Measurements from ENCODE around the gene GPR65.
"Not testable (repeated sequence)": the region's sequence is repeated elsewhere in the genome, so short reads cannot be mapped to it uniquely, and the experiment has no call there.

GPR65 gene

DNA sequence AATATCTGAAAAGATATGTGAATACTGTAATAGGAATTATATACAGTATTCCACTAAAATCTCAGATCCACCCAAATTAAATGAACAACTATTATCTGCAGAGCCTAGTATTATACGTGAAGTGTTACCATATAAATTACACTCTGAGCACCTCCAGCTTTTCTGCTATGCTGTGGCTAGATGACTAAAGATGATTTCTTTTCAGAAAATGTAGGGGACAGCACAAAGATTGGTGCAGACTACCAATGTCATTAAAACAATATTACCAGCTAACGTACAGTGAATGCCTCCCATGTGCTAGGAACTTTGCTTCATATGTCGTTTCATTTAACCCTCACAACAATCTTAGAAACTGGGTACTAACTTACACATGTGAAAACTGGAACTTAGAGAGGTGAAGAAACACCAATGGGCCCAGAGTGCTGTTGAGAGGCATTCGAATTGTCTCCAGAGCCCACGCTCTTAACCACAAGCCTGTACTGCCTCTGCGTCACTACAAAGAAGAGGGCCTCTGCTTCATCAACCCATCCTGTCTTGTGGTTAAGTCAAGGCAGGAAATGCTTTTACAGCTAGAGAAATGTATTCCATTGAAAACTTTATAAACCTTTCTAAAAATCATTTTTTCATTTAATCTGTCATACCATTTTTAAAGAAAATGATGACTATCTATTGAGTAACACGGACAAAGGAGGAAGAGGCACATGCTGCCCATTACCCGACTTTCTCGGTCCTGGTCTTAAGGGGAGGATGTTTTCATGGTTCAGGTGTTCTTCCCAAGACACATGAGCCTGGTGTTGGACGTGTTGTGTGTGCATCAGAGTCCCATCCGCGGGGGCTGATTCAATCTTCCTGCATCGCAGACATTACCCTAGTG is 1.3 kb downstream of the GPR65 start:
- DNase-seq = peak; percentile 65 to 68

DNA sequence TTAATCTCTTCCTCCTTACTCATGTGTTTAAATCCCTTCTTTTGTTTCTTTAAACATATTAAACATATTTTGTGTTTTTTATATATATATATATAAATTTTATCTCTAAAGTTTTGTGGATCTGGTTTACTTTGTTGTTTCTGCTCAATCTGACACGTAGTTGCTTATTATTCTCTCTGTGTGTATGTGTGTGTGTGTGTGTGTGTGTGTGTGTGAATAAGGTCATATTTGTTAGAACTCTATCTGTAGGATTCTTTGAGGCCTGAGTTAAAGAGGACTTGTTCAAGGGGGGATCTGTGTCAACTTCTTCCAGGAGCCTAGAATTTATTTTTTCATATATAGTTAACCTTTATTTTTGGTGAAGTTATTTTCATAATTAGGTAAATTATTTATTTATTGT is 2.7 kb downstream of the GPR65 start:
- no peak for DNase-seq

DNA sequence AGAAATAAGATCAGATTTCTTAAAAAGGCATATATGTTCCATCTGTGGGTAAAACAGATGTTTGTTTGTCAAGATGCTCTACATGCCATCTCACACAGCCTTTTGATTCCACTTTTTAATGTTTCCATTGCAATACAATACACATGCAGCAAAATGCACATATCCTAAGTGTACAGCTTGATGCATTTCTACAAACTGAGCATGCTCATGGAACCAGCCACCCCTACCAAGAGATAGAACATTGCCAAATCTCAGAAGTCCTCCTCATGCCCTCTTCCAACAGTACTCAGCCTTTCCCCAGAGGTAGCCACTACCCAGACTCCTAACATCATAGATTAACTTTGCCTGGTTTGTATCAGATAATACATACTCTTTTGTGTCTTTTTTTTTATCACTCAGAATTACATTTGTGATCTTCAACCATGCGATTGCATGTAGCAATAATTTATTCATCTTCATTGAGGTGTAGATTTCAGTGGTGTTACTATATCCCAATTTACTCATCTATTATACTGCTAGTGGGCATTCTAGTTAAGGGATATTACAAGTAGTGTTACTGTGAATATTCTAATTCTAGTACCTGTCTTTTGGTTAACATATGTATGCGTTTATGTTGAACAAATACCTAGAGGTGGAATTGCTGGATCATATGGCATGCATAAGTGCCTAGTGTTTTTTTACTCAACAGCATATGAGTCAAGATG is 3.3 kb downstream of the GPR65 start:
- DNase-seq = no peak

DNA sequence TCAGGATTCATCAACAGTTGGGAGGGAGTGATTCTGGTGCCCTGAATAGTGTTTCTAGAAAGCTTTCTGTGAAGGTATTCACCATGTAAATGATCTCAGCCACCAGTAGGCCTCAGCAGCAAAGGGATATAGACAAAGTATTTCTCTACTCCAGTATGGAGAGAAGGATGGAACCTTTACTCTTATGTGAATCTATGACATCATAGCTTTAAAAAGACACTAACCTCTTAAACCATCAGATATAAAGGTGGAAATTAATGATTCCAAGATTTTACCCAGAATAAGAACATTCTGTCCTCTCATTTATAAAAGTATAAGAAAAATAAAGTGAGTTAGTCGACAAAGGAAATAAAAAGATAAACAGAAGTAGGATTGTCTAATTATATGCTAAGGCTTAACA is 4.6 kb downstream of the GPR65 start:
- DNase-seq = no peak

DNA sequence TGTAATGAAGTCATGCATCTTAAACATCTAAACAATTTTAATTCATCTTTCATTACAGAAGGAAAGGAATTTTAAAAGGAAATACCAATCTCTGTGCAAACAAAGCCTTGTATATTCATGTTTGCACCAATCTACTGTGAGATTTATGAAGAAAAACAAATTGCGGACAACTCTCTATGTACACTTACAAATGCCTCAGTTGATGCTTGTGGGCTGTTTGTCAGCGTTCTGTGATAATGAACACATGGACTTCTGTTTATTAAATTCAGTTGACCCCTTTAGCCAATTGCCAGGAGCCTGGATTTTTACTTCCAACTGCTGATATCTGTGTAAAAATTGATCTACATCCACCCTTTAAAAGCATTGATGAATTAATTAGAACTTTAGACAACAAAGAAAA is 5.4 kb downstream of the GPR65 start:
- DNase-seq = no peak

DNA sequence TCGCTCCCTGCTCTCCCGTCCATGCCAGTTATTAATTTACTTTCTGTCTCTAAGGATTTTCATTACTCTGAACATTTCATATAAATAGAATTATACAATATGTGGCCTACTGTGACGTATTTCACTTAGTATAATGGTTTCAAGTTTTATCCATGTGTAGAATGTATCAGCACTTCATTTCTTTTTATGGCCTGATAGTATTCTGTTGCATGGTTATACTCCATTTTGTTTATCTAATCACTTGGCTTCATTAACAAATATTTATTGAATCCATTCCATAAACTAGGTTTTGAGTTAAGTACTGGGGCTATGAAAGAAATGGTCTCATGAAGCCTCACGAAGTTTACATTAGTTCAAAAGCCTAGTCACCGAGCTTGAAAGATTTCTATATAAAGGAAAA is 7.6 kb downstream of the GPR65 start:
- no peak for DNase-seq

DNA sequence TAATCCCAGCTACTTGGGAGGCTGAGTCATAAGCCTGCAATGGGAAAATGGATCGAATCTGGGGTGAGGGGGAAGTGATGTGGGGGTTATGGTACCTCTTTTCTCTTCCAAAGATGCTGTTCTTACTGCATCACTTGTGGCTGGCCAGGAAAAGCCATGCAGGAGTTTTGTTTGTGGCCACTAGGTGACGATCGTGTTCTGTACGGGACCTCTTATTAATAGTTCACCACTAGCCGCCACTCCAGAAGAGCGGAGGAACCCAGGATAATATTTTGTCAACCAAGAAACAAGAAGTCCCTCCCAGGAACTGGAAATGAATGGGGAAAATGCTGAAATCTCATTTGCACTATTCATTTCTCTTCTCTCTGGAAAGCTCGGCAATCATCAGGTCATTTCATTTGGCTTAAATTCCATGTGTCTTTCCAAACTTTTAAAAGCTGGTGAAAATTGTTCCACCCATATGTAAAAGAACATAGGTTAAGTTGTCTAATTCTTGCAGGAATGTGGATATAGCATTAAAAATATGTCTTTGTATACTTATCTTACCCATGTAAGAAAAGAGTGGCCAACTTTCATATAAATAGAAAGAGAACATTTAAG is 8.9 kb downstream of the GPR65 start:
- peak in 1 of 2 donors; percentile 26 for DNase-seq

DNA sequence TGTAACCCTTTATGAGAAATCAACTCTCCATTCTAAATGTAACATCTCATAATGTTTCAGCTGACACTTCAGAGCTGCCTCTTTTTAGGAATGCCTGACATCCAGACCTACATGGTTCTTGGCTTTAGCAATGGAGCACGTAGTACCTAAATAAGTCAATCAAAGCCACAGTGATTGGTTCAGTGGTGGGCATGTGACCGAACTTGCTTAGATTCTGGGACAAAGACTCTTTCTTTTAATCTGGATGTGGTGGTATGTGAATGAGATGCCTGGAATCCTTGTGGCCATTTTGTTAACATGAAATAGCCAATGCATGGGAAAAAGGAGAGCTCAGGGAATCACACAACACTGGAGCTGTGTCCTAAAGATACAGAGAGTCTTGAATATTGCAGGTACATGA is 11.8 kb downstream of the GPR65 start:
- DNase-seq = no peak

DNA sequence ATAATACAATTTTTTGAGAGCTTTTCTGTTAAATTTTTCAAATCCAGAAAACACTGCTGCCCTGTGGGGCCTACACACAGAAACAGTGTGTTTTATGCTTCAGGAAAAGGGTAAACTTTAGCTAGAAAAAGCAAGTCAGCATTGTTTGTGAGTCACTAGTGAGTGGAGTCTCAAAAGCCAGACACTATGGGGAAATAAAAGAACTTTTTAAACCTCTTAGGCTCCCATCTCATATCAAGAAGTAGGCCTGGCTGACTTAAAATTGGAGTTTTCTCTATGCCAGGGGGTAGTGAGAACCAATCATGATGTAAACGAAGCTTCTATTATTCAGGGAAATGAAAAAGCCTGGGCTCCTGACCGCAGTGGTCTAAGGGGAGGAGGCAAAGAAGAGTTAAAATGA is 12.6 kb downstream of the GPR65 start:
- DNase-seq = no peak

DNA sequence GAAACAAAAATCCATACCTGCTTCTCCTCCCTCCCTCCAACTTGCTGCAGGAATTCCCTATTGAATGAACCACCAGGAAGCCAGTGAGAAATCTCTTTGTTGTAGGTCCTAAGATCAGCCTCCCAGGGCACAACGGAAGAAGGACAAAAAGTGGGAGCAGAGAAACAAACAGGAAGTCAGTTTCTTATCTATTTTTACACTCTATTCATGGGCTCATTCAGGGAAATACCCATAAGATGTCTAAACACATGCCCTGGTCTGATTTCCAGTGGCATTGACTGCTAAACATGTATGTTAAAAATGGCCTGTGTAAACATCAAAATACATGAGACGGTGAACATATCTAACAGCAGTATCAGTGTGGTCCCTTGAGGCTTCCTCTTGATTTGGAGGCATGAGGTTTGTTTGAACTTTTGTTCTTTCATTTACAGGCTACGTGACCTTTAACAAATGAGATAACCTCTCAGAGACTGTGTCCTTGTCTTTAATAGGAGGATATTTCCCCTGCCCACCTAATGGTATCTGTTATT is 18.8 kb downstream of the GPR65 start:
- DNase-seq = no peak

DNA sequence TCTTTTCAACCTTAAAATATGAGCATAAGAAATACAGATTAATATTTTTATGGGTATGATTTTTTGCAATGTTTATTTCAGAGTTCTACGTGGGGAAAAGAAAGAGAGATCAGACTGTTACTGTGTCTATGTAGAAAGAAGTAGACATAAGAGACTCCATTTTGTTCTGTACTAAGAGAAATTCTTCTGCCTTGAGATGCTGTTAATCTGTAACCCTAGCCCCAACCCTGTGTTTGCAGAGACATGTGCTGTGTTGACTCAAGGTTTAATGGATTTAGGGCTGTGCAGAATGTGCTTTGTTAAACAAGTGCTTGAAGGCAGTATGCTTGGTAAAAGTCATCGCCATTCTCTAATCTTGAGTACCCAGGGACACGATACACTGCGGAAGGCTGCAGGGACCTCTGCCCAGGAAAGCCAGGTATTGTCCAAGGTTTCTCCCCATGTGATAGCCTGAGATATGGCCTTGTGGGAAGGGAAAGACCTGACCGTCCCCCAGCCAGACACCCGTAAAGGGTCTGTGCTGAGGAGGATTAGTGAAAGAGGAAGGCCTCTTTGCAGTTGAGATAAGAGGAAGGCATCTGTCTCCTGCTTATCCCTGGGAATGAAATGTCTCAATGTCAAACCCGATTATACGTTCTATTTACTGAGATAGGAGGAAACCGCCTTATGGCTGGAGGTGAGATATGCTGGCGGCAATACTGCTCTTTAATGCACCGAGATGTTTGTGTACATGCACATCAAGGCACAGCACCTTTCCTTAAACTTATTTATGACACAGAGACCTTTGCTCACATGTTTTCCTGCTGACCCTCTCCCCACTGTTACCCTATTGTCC is 19.5 kb downstream of the GPR65 start:
- DNase-seq = not testable (repeated sequence)

DNA sequence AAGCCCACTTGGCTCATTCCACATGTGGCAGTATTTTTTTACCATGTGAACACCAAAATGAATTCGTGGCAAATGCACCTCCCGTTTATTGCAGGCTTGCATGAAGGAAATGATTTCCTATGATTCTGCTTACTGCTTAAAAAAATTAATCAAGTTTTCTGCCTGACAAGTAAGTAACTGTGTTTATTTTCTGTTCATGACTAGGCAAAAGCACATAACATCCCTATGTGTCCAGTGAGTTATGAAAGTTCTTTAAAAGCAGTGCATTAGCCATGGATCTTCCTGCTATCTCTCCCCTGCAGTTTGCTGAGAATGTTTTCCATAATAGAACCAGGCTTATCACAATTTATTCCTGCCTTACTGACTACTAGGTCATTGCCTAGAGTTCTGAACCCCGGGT is 20.4 kb downstream of the GPR65 start:
- no peak for DNase-seq

DNA sequence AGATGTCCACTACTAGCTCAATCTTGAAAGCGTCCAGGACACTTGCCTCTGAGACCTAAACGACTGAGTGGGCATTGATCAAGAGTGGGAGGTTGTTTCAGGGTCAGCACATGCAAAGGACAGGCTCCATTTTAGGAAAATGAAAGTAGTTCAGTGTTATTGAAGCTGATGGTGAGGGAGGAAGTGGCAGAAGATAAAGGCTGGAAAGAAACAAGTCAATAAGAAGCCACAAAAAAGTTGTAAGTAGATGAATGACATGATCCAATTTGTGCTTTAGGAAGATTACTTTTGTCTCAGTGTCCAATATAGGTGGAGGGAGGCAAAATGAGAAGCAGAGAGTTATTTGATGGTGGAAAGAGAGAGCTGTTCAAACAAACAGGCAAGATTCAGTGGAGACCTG is 22.0 kb downstream of the GPR65 start:
- no peak for DNase-seq

DNA sequence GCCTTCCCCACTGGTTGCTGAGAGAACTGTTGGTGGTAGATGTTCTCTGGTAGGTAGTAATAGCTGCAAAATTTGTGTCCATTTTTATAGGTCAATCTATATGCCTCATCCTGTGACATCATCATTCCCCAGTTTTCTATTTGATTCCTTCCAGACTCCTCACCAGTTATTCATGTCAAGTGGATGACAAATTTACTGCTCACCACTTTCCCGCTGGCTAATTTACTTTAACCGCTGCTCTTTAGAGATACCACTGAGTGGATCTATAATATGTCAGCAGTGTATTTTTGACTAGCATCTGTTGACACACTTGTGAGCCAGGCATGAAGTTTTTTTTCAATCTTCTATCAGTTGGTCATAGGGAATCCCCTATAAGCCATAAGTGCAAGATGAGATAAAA is 24.6 kb downstream of the GPR65 start:
- DNase-seq = no peak

DNA sequence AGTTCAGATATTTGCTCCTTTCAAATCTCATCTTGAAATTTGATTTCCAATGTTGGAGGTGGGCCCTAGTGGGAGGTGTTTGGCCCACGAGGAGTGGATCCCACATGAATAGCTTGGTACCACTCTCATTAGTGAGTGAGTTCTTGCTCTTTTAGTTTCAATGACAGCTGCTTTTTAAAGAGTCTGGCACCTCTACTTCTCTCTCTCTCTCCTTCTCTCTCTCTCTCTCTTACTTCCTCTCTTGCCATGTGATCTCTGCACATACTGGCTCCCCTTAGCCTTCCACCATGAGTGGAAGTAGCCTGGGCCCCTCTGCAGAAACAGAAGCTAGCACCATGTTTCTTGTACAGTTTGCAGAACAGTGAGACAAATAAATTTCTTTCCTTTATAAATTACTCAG is 25.1 kb downstream of the GPR65 start:
- DNase-seq = no peak

DNA sequence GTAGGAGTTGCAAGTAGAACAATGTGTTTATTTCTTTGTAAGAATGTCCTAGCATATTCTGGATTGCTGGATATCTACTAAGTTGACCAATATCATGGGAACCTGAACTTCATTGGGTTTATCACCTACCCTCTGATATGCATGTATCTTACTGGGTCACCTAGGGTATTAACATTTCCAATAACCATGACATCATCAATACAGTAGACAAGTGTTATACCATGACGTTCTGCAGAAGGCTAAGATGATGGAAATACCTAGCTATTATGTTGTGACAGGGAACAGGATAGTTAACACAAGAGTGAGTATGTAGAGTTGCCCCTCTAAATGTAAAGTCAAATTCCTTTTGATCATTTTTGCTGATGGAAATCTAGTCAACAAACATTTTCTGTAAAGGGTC is 26.0 kb downstream of the GPR65 start:
- DNase-seq = no peak

DNA sequence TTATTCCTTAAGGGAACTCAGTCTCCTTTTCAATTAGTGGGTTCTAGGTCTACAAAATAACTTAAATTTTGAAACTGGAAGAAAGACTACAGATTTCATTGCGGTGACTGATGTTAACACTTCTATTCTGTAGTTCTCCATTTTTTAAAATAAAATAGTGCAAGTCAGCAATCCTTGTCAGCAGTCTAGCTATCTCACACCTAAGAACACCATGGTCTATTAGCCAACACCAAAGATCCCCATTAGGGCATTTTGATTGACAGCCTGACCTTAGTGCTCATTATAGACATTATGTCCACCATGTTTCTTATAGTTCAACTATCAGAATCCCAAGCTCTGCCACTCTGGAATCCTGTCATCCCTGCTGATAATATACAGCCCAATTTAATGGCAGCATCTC is 27.4 kb downstream of the GPR65 start:
- DNase-seq = no peak

DNA sequence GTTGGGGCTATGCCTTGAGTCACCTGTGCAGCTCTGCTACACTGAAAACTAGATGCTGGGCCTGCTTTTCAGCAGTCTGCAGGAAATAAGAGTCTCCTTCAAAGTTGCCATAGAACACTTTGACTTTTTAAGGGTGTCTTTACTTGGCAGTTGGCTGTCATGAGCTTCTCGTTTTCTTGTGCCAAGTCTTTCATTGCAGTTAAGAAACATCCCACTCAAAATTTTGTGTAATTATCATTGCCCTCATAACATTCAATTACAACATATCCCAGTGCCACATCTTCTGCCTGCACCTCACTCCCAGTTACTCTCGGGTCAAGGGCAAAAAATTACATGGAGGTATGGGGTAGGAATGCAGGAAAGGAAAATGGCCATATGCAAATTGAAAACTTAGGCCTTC is 29.1 kb downstream of the GPR65 start:
- no peak for DNase-seq

DNA sequence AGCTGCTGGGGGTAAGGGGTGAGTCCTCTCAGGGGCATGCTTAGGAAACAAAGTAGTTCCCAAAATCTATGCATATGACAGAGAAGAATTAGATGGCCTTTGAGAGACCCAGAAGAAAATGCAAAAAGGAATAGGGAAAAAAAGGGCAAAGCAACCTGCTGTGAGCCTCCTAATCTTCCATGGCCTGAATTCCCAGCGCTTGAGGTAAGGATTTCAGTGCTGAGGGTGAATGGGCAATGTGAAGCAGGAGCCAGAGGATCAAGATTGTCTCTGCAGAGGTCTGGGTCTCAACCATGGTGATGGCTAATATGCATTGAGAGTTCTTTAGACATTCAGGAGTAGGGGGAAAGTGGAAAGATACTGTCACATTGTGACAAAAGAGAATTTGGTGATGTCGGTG is 31.5 kb downstream of the GPR65 start:
- DNase-seq = no peak

DNA sequence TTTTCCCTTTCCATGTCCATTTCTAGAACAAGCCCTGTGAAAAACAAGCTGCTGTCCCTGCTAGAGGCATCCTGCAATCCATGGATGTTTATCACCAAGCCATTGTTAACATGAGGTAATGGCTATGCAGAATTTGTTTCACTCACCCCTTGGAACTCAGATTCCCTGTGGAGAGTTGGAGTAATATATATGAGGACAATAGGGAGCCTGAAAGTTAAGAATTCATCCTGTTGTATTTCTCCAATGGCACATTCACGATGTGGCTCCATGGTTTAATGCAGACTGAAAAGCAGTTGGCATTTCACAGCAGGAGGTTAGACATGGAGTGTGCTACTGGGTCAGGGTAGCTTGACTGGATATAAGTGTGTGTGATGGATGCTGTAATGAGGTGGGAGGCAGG is 32.4 kb downstream of the GPR65 start:
- no peak for DNase-seq

DNA sequence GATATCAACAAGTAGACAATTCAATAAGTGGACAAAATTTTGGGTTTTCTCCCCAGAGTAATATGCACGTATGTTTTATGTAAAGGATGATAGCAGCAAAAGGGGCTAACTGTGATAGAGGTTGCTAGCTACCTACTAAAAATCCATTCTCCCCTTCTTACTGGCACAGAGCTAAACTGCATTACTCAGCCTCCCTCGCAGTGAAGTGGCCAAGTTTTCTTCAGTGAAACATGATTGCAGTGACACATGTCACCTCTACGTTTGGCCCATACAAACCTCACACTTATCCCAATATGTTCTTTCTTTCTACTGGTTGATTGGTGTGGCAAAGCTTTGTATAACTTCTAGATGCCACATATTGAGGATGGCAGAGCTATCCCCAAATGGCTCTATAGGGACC is 34.3 kb downstream of the GPR65 start:
- no peak for DNase-seq

DNA sequence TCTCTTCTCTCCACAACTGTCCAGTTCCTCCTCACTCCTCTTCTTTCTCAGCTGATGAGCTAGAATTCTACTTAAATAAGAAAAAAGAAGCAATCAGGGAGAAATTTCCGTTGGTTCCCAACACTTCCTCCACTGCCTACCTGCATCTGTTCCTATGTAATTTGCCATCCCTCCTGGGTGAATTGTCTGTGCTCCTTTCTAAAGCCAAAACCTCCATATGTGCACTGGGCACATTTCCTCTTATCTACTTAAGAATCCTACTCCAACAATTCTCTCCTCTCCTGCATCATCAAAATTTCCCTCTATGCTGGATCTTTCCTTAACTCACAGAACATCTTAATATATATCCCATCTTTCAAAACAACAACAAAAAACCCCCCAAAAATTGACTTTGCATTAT is 35.2 kb downstream of the GPR65 start:
- DNase-seq = no peak

All from activated CD4-positive, alpha-beta T cell treated with anti-CD3 and anti-CD28 coated beads for 4 hours (primary cell).